Measurements from ENCODE around the gene KLF1. TPM values are rescaled to one million over a fixed set of nuclear protein-coding genes. Genes with fewer than 3 reads are reported as not detected.
A peak's percentile ranks its signal among the peaks of the same experiment; 100 is the strongest.

KLF1 gene
- total and polyA plus RNA-seq, 2 of the 13 experiments (the other 11 are each of a cell fraction or from before 2014, with no cell fraction given), result not detected

DNA sequence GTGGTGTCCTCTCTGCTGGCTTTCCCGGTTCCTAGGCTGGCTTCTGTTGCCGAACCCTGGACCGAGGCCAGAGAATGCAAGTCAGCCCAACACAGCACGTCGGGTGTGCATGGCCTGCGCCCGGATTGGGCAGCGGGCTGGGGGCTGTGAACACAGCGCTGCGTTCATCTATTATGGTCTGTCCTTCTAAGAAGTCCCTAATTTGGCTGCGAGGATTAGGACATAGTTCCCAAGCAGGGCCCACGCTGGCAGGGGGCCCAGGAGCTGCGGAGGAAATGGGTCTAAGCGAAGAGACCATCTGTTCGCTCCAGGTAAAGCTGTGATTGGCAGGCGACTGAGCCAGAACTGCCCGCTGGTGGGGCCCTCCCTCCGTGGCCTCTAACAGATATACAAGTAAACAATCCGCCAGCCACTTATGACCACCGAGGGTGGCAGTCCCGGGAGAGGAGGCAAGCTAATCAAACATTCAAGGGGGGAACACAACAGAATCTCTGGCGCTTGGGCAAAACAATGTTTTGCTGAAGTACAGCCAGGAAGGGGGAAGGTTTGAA lies 26.1 kb upstream of the KLF1 start (continued):
- TF ChIP-seq LBX2 (CRISPR knock-in tag; IDR thresholded peaks at IDR 0.05; ENCODE audit: borderline replicate concordance) (no peak), HMGXB4 (CRISPR knock-in tag; IDR thresholded peaks at IDR 0.05; ENCODE audit: borderline replicate concordance in 1 of 2, low read depth in 1 of 2) (peak; percentile 10 to 29; a peak in 1 of 4 replicates), CEBPB (IDR thresholded peaks at IDR 0.05; ENCODE audit: borderline replicate concordance, low read depth, low read length) (no peak), NRL (CRISPR knock-in tag; IDR thresholded peaks at IDR 0.05; ENCODE audit: borderline replicate concordance) (no peak), FOXP4 (CRISPR knock-in tag; IDR thresholded peaks at IDR 0.05) (peak; percentile 69), DNMT1 (CRISPR knock-in tag; IDR thresholded peaks at IDR 0.05) (no peak), CREB1 (IDR thresholded peaks at IDR 0.05) (no peak), CREB1 (CRISPR knock-in tag; IDR thresholded peaks at IDR 0.05) (0 out of 2 replicates have a peak, but pooled peaks have one; percentile 30), KDM2A (CRISPR knock-in tag; IDR thresholded peaks at IDR 0.05; ENCODE audit: borderline replicate concordance, low read depth) (peak; percentile 66), SIX4 (CRISPR knock-in tag; IDR thresholded peaks at IDR 0.05) (no peak), SRSF1 (optimal IDR thresholded peaks at IDR 0.05; ENCODE audit: low read depth, low read length) (peak; percentile 36), SRSF4 (IDR thresholded peaks at IDR 0.05; ENCODE audit: low read depth, low read length, poor library complexity, severe bottlenecking) (no peak), ZNF557 (CRISPR knock-in tag; IDR thresholded peaks at IDR 0.05) (no peak), ZNF562 (CRISPR knock-in tag; IDR thresholded peaks at IDR 0.05; ENCODE audit: borderline replicate concordance) (no peak), U2AF2 (IDR thresholded peaks at IDR 0.05; ENCODE audit: low read depth, low read length) (no peak), KMT2A (CRISPR knock-in tag; IDR thresholded peaks at IDR 0.05) (no peak), ZNF660 (CRISPR knock-in tag; IDR thresholded peaks at IDR 0.05; ENCODE audit: borderline replicate concordance, low read depth) (no peak), ZNF543 (CRISPR knock-in tag; IDR thresholded peaks at IDR 0.05) (0 out of 2 replicates have a peak, but pooled peaks have one; percentile 63)
- TF ChIP-seq, protein P1, sequence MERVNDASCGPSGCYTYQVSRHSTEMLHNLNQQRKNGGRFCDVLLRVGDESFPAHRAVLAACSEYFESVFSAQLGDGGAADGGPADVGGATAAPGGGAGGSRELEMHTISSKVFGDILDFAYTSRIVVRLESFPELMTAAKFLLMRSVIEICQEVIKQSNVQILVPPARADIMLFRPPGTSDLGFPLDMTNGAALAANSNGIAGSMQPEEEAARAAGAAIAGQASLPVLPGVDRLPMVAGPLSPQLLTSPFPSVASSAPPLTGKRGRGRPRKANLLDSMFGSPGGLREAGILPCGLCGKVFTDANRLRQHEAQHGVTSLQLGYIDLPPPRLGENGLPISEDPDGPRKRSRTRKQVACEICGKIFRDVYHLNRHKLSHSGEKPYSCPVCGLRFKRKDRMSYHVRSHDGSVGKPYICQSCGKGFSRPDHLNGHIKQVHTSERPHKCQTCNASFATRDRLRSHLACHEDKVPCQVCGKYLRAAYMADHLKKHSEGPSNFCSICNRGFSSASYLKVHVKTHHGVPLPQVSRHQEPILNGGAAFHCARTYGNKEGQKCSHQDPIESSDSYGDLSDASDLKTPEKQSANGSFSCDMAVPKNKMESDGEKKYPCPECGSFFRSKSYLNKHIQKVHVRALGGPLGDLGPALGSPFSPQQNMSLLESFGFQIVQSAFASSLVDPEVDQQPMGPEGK (CRISPR knock-in tag; IDR thresholded peaks at IDR 0.05), result peak; percentile 55; the same call in 1 of the 2 replicates
- TF ChIP-seq, protein P2, sequence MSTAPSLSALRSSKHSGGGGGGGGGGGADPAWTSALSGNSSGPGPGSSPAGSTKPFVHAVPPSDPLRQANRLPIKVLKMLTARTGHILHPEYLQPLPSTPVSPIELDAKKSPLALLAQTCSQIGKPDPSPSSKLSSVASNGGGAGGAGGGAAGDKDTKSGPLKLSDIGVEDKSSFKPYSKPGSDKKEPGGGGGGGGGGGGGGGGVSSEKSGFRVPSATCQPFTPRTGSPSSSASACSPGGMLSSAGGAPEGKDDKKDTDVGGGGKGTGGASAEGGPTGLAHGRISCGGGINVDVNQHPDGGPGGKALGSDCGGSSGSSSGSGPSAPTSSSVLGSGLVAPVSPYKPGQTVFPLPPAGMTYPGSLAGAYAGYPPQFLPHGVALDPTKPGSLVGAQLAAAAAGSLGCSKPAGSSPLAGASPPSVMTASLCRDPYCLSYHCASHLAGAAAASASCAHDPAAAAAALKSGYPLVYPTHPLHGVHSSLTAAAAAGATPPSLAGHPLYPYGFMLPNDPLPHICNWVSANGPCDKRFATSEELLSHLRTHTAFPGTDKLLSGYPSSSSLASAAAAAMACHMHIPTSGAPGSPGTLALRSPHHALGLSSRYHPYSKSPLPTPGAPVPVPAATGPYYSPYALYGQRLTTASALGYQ (CRISPR knock-in tag; IDR thresholded peaks at IDR 0.05), result no peak
- TF ChIP-seq, protein P3, sequence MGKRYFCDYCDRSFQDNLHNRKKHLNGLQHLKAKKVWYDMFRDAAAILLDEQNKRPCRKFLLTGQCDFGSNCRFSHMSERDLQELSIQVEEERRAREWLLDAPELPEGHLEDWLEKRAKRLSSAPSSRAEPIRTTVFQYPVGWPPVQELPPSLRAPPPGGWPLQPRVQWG (CRISPR knock-in tag; IDR thresholded peaks at IDR 0.05; ENCODE audit: borderline replicate concordance, low read depth), result no peak
